Fibroblast of gingiva (primary cell): ENCODE data around the gene ZBP1.

Experiments
- DNase-seq: peaks from one replicate; pipeline ENCODE4 v3.0.0-alpha.2; 2011; ENCODE audit warnings: low read depth

Gene ZBP1

DNA sequence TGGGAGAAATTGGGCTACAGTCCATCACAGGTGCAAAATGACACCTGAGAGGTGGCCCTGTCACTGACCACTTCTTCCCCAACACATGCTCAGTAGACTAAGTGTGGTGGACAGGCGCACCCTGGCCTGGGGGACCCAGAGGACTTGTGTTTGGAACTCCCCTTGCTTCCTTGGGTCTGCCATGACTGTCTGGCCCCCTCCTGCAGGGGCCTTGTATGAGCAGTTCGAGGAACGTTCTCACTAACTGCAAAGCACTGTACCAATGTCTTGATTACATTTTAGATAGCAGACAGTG lies 63.3 kb downstream of the ZBP1 start:
- DNase-seq, result no peak

DNA sequence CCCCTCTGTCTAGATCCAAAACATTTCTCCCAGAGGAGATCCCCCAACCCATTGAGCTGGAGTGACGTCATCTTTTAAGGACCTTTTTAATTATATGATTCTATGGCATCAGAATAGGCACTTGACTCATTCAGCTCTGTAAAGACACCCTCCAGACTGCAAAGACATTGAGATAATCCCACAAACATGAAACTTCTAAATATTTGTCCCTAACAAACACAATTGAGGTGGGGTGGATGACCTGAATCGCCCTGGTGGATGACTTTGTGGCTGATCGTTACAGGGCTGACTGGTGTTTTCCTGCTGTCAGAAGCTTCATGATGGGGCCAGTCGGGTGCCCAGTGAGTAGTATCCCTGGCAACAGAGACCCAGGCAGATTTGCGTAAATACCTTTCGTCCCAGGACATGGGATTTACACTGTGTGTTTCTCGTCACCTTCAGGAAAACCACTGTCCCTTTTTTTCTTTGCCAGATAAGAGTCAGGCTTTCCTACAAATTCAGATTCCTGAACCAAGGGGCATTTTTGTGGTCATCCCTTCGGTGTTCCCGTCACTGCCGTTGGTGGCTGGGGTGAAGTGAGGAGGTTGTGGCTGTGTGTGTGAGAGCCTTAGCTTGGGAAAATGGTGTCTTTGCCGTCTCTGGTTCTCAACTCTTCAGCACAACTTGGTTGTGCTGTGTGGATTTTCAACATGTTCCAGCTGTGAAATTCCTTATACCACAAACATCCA lies 64.6 kb downstream of the ZBP1 start:
- no peak for DNase-seq
